K562 (cell line): ENCODE results near the gene VAMP4. TPM values are rescaled to one million over a fixed set of nuclear protein-coding genes. Genes with fewer than 3 reads are reported as not detected.
A peak's percentile ranks its signal among the peaks of the same experiment; 100 is the strongest.

ENCODE experiments used
- CBFA2T3 ChIP-seq: fragments of 450-650 bp; IDR thresholded peaks from 2 replicates; pipeline ENCODE4 v1.6.1; 2017
- EZH2 ChIP-seq: IDR thresholded peaks from 2 replicates; pipeline ENCODE4 v1.6.1; 2012; ENCODE audit warnings: low read depth, mild to moderate bottlenecking, inconsistent platforms, low read length, borderline replicate concordance
- LEF1 ChIP-seq: fragments of 450-650 bp; IDR thresholded peaks from 2 replicates; pipeline ENCODE4 v1.6.1; 2016; ENCODE audit warnings: mild to moderate bottlenecking
- RAD21 ChIP-seq, 2 experiments: fragments of 250-450 bp in 1 of 2; fragments of 450-650 bp in 1 of 2; sonication (Bioruptor Pico) in 1 of 2; formaldehyde crosslinking in 1 of 2; IDR thresholded peaks in 1 of 2; conservative IDR thresholded peaks in 1 of 2; 2 replicates each; pipeline versions ENCODE4 v1.4.0 to v1.8.0; 2020 to 2022; ENCODE audit warnings: mild to moderate bottlenecking in 2 of 2, moderate library complexity in 1 of 2
- RUNX1 ChIP-seq: sonication (generic); IDR thresholded peaks from 2 replicates; pipeline ENCODE4 v1.6.1; 2016; ENCODE audit warnings: antibody characterized with exemption, low read depth
- SMARCA5 ChIP-seq: fragments of 450-650 bp; IDR thresholded peaks from 2 replicates; pipeline ENCODE4 v1.6.1; 2016
- SMC3 ChIP-seq: conservative IDR thresholded peaks from 2 replicates; pipeline ENCODE4 v1.6.1; 2011; ENCODE audit warnings: low read depth, low read length, improper control_type of control experiment; ENCODE audit not compliant: insufficient read depth
- TAL1 ChIP-seq: fragments of 450-650 bp; IDR thresholded peaks from 2 replicates; pipeline ENCODE4 v1.6.1; 2016; ENCODE audit warnings: mild to moderate bottlenecking
- THRB ChIP-seq: fragments of 450-650 bp; formaldehyde crosslinking; conservative IDR thresholded peaks from 2 replicates; pipeline ENCODE4 v1.4.0; 2022; ENCODE audit warnings: mild to moderate bottlenecking, missing genetic modification characterization
- TSHZ1 ChIP-seq: fragments of 250-450 bp; sonication (Bioruptor Pico); IDR thresholded peaks from 2 replicates; pipeline ENCODE4 v1.4.0; 2020; ENCODE audit warnings: mild to moderate bottlenecking, moderate library complexity
- USF2 ChIP-seq: sonication (generic); formaldehyde crosslinking; IDR thresholded peaks from 2 replicates; pipeline ENCODE4 v1.5.0; 2020; ENCODE audit warnings: missing genetic modification reagents
- ZBTB12 ChIP-seq: fragments of 250-450 bp; sonication (Bioruptor Pico); IDR thresholded peaks from 2 replicates; pipeline ENCODE4 v1.4.0; 2020
- ZBTB5 ChIP-seq: fragments of 450-650 bp; IDR thresholded peaks from 2 replicates; pipeline ENCODE4 v1.6.1; 2017; ENCODE audit warnings: antibody characterized with exemption
- ZFP36 ChIP-seq: fragments of 150-350 bp; IDR thresholded peaks from 2 replicates; pipeline ENCODE4 v1.6.1; 2018; ENCODE audit warnings: low read length, low read depth; ENCODE audit not compliant: partially characterized antibody
- ZNF311 ChIP-seq: fragments of 250-450 bp; sonication (Bioruptor Pico); IDR thresholded peaks from 2 replicates; pipeline ENCODE4 v1.4.0; 2020; ENCODE audit warnings: mild to moderate bottlenecking, moderate library complexity
- ZNF561 ChIP-seq: fragments of 450-650 bp; formaldehyde crosslinking; conservative IDR thresholded peaks from 2 replicates; pipeline ENCODE4 v1.4.0; 2020; ENCODE audit warnings: mild to moderate bottlenecking, moderate library complexity
- ZNF780A ChIP-seq: fragments of 250-450 bp; sonication (Bioruptor Pico); IDR thresholded peaks from 2 replicates; pipeline ENCODE4 v1.5.0; 2021; ENCODE audit warnings: mild to moderate bottlenecking
- polyA plus RNA-seq, 8 experiments: library from polyadenylated mRNA; depleted of rRNA in 4 of 8; stranded (reverse) in 5 of 8; unstranded in 3 of 8; fragments of >200 nt; fragmentation: Nextera tagmentation in 2 of 8; fragmentation: Illumina TruSeq in 1 of 8; extraction: Ambion mirVana in 2 of 8; extraction: Trizol in 1 of 8; gene quantifications; 2 replicates each; pipeline versions ENCODE4 v1.2.1 to v1.2.3, GENCODE V29; 2011 to 2014; ENCODE audit warnings: inconsistent platforms in 1 of 8, missing spikeins in 1 of 8
- total RNA-seq, 7 experiments: library from RNA; depleted of rRNA in 6 of 7; stranded (reverse); fragments of >200 nt in 6 of 7; fragmentation: Illumina TruSeq in 2 of 7; extraction: Trizol in 2 of 7; gene quantifications; 2 replicates each; pipeline versions ENCODE4 v1.2.1 to v1.2.3, GENCODE V29; 2011 to 2021; ENCODE audit warnings: low replicate concordance in 1 of 7

The VAMP4 gene
- total and polyA plus RNA-seq, 9 of the 15 experiments (the other 6 are each of a cell fraction or from before 2014, with no cell fraction given) = 3.3 to 21.4 (median 11.9) TPM

GRCh38 chr1:171740987-171741871 lies 636 bp downstream of the VAMP4 start (continued):
- TF ChIP-seq ZBTB5 (0 out of 2 replicates have a peak, but pooled peaks have one; percentile 48), THRB (CRISPR knock-in tag) (peak; percentile 84; the same call in 1 of the 2 replicates), USF2 (CRISPR knock-in tag) (no peak), SMC3 (0 out of 2 replicates have a peak, but pooled peaks have one; percentile 10), RUNX1 (no peak), ZNF780A (no peak), EZH2 (no peak), ZFP36 (no peak), LEF1 (no peak), SMARCA5 (peak; percentile 61; the same call in 1 of the 2 replicates), TSHZ1 (CRISPR knock-in tag) (no peak), CBFA2T3 (no peak), ZNF561 (CRISPR knock-in tag) (no peak), ZNF311 (no peak), RAD21 (CRISPR knock-in tag; conservative IDR thresholded peaks at IDR 0.05 in 1 of 2, IDR thresholded peaks at IDR 0.05 in 1 of 2) (peak; percentile 50 to 59), ZBTB12 (CRISPR knock-in tag) (no peak), TAL1 (no peak)
